HepG2 (cell line): Measurements from ENCODE around the gene NUBP2. TPM values are rescaled to one million over a fixed set of nuclear protein-coding genes. Genes with fewer than 3 reads are reported as not detected.

Experiments used
- AKNA ChIP-seq: sonication (generic); formaldehyde crosslinking; IDR thresholded peaks from 2 replicates; pipeline ENCODE4 v1.4.0; 2020; ENCODE audit warnings: missing genetic modification reagents, borderline replicate concordance
- CREBL2 ChIP-seq: sonication (generic); formaldehyde crosslinking; IDR thresholded peaks from 2 replicates; pipeline ENCODE4 v1.8.1; 2023; ENCODE audit warnings: missing genetic modification reagents, mild to moderate bottlenecking, borderline replicate concordance
- HNF1B ChIP-seq: sonication (generic); formaldehyde crosslinking; IDR thresholded peaks from 2 replicates; pipeline ENCODE4 v1.5.1; 2020; ENCODE audit warnings: mild to moderate bottlenecking, moderate library complexity, missing genetic modification reagents
- KDM4B ChIP-seq: sonication (generic); formaldehyde crosslinking; IDR thresholded peaks from 2 replicates; pipeline ENCODE4 v1.4.0; 2020; ENCODE audit warnings: missing genetic modification reagents
- MED1 ChIP-seq: sonication (generic); formaldehyde crosslinking; IDR thresholded peaks from 2 replicates; pipeline ENCODE4 v1.4.0; 2020; ENCODE audit warnings: missing genetic modification reagents
- MEIS2 ChIP-seq: sonication (generic); formaldehyde crosslinking; IDR thresholded peaks from 2 replicates; pipeline ENCODE4 v1.9.0; 2021; ENCODE audit warnings: mild to moderate bottlenecking, missing genetic modification reagents
- NCOR1 ChIP-seq: fragments of 200-600 bp; sonication (generic); IDR thresholded peaks from 2 replicates; pipeline ENCODE4 v1.7.0; 2017; ENCODE audit warnings: antibody characterized with exemption, low read length, borderline replicate concordance
- NR1H2 ChIP-seq: sonication (generic); formaldehyde crosslinking; IDR thresholded peaks from 2 replicates; pipeline ENCODE4 v1.8.1; 2022; ENCODE audit warnings: low read depth, missing genetic modification reagents, borderline replicate concordance
- RBFOX2 ChIP-seq: fragments of 200-400 bp; formaldehyde crosslinking; IDR thresholded peaks from 2 replicates; pipeline ENCODE4 v1.6.1; 2017; ENCODE audit warnings: low read depth, mild to moderate bottlenecking, low read length
- SKI ChIP-seq: fragments of 450-650 bp; IDR thresholded peaks from one replicate; pipeline ENCODE4 v1.6.1; 2018; ENCODE audit warnings: mild to moderate bottlenecking; ENCODE audit not compliant: partially characterized antibody
- SNAPC2 ChIP-seq: sonication (generic); formaldehyde crosslinking; IDR thresholded peaks from 2 replicates; pipeline ENCODE4 v1.8.1; 2022; ENCODE audit warnings: mild to moderate bottlenecking, missing genetic modification reagents
- XBP1 ChIP-seq: sonication (generic); formaldehyde crosslinking; IDR thresholded peaks from 2 replicates; pipeline ENCODE4 v1.5.0; 2020; ENCODE audit warnings: missing genetic modification reagents
- ZBTB39 ChIP-seq: sonication (generic); formaldehyde crosslinking; IDR thresholded peaks from 2 replicates; pipeline ENCODE4 v1.5.0; 2020; ENCODE audit warnings: missing genetic modification reagents
- ZNF333 ChIP-seq: sonication (generic); formaldehyde crosslinking; IDR thresholded peaks from 2 replicates; pipeline ENCODE4 v1.4.0; 2020; ENCODE audit warnings: mild to moderate bottlenecking, missing genetic modification reagents, borderline replicate concordance
- ZNF414 ChIP-seq: sonication (generic); formaldehyde crosslinking; IDR thresholded peaks from 2 replicates; pipeline ENCODE4 v1.5.0; 2020; ENCODE audit warnings: missing genetic modification reagents
- ZNF501 ChIP-seq: sonication (generic); formaldehyde crosslinking; IDR thresholded peaks from 2 replicates; pipeline ENCODE4 v1.5.1; 2020; ENCODE audit warnings: mild to moderate bottlenecking, moderate library complexity, missing genetic modification reagents
- ZNF616 ChIP-seq: sonication (generic); formaldehyde crosslinking; IDR thresholded peaks from 2 replicates; pipeline ENCODE4 v1.5.0; 2020; ENCODE audit warnings: low read depth, mild to moderate bottlenecking, missing genetic modification reagents
- ZNF672 ChIP-seq: sonication (generic); formaldehyde crosslinking; IDR thresholded peaks from 2 replicates; pipeline ENCODE4 v1.8.1; 2022; ENCODE audit warnings: missing genetic modification reagents
- ZNF703 ChIP-seq: sonication (generic); formaldehyde crosslinking; IDR thresholded peaks from 2 replicates; pipeline ENCODE4 v1.5.1; 2020; ENCODE audit warnings: missing genetic modification reagents, mild to moderate bottlenecking, moderate library complexity, borderline replicate concordance
- ZNF724P ChIP-seq: sonication (generic); formaldehyde crosslinking; IDR thresholded peaks from 2 replicates; pipeline ENCODE4 v1.8.0; 2022; ENCODE audit warnings: missing genetic modification reagents, borderline replicate concordance
- polyA plus RNA-seq, 8 experiments: library from polyadenylated mRNA; depleted of rRNA in 3 of 8; stranded (reverse) in 7 of 8; unstranded in 1 of 8; fragments of >200 nt; fragmentation: Illumina TruSeq in 4 of 8; extraction: Trizol in 4 of 8; gene quantifications; 2 replicates each; pipeline versions ENCODE4 v1.2.1 to v1.2.3, GENCODE V29; 2011 to 2016; ENCODE audit warnings: low read depth in 4 of 8, missing spikeins in 1 of 8, mixed read lengths in 1 of 8; ENCODE audit not compliant: insufficient read depth in 1 of 8
- total RNA-seq, 5 experiments: library from RNA; depleted of rRNA; stranded (reverse); fragments of >200 nt; fragmentation: Illumina TruSeq; extraction: Trizol; gene quantifications; 2 replicates each; pipeline ENCODE4 v1.2.3, GENCODE V29; 2016; ENCODE audit warnings: low read depth in 1 of 5

NUBP2 gene
- total and polyA plus RNA-seq, 2 of the 13 experiments (the other 11 are each of a cell fraction or from before 2014, with no cell fraction given) = 25.7 to 61.5 TPM

- no peak for TF ChIP-seq CREBL2 (CRISPR knock-in tag)
- no peak for TF ChIP-seq MED1 (CRISPR knock-in tag)
- no peak for TF ChIP-seq KDM4B (CRISPR knock-in tag)
- TF ChIP-seq SKI = no peak
- no peak for TF ChIP-seq ZNF672 (CRISPR knock-in tag)
- no peak for TF ChIP-seq ZNF333 (CRISPR knock-in tag)
- TF ChIP-seq ZNF616 (CRISPR knock-in tag) = no peak
- no peak for TF ChIP-seq ZBTB39 (CRISPR knock-in tag)
- no peak for TF ChIP-seq AKNA (CRISPR knock-in tag)
- peak; percentile 3; the same call in 1 of the 2 replicates for TF ChIP-seq ZNF703 (CRISPR knock-in tag)
- 0 out of 2 replicates have a peak, but pooled peaks have one; percentile 24 for TF ChIP-seq HNF1B (CRISPR knock-in tag)
- TF ChIP-seq ZNF501 (CRISPR knock-in tag) = no peak; the same call in 1 of the 2 replicates
- no peak for TF ChIP-seq SNAPC2
- no peak for TF ChIP-seq ZNF414 (CRISPR knock-in tag)
- no peak for TF ChIP-seq NR1H2 (CRISPR knock-in tag)
- peak; percentile 26; the same call in 1 of the 2 replicates for TF ChIP-seq ZNF724P (CRISPR knock-in tag)
- TF ChIP-seq MEIS2 (CRISPR knock-in tag) = no peak
- no peak for TF ChIP-seq NCOR1
- no peak for TF ChIP-seq RBFOX2
- TF ChIP-seq XBP1 (CRISPR knock-in tag) = no peak
Measured at GRCh38 chr16:1772362-1772907, 10.3 kb upstream of the NUBP2 start, which contains the start of gene EME2 (continued).
